Testis (tissue), 3 donors: ENCODE results near the gene EOGT. TPM values are rescaled to one million over a fixed set of nuclear protein-coding genes. Genes with fewer than 3 reads are reported as not detected.

Source experiments
- DNase-seq: peaks from one replicate; pipeline ENCODE4 v3.0.0-alpha.2; 2019
- H3K27ac ChIP-seq, 2 donors: fragments of 200-600 bp; sonication (generic); one replicate each; pipeline ENCODE4 v1.5.1; 2019
- H3K27me3 ChIP-seq: fragments of 200-600 bp; sonication (generic); one replicate; pipeline ENCODE4 v1.5.1; 2019
- H3K36me3 ChIP-seq: fragments of 200-600 bp; sonication (generic); one replicate; pipeline ENCODE4 v1.5.1; 2017; ENCODE audit warnings: low read depth; ENCODE audit errors: missing control alignments
- H3K4me1 ChIP-seq: fragments of 200-600 bp; sonication (generic); one replicate; pipeline ENCODE4 v1.5.1; 2019
- H3K4me3 ChIP-seq, 2 donors: fragments of 200-600 bp; sonication (generic); one replicate each; pipeline ENCODE4 v1.5.1; 2017 to 2019
- H3K9me3 ChIP-seq: fragments of 200-600 bp; sonication (generic); one replicate; pipeline ENCODE4 v1.5.1; 2017
- CTCF ChIP-seq, 3 experiments: fragments of 450-650 bp in 2 of 3; fragments of 200-600 bp in 1 of 3; sonication (generic) in 1 of 3; IDR thresholded peaks; one replicate each; pipeline ENCODE4 v1.5.1; 2016 to 2019; ENCODE audit warnings: antibody characterized with exemption in 3 of 3, mild to moderate bottlenecking in 2 of 3, moderate library complexity in 1 of 3
- POLR2A ChIP-seq: fragments of 450-650 bp; IDR thresholded peaks from one replicate; pipeline ENCODE4 v1.6.1; 2017; ENCODE audit warnings: antibody characterized with exemption, mild to moderate bottlenecking, moderate library complexity
- WGBS, 2 donors: methylation state at CpG; one replicate each; pipeline ENCODE4 v1.1.5; 2018; 5-methylcytosine and 5-hydroxymethylcytosine counted together
- intact Hi-C: fragments of 100-400 bp; cut with DNase I; formaldehyde crosslinking; loops from one replicate; pipeline ENCODE4 v1.15.1; 2023; ENCODE audit warnings: low total_unique reads
- polyA plus RNA-seq: library from polyadenylated mRNA; stranded (reverse); fragments of 350-450 nt; fragmentation: Illumina TruSeq; extraction: RNeasy Lipid Tissue Mini Kit (QIAGEN cat#74804); gene quantifications from one replicate; pipeline ENCODE4 v1.2.3, GENCODE V29; 2014; ENCODE audit warnings: low read depth, low replicate concordance; ENCODE audit not compliant: insufficient read depth
- total RNA-seq, 2 donors: library from RNA; depleted of rRNA; stranded (reverse); fragments of >200 nt; gene quantifications; one replicate each; pipeline ENCODE4 v1.2.3, GENCODE V29; 2016

EOGT gene
- total and polyA plus RNA-seq, 3 donors from 2014 or later, result 15.0 to 22.7 (median 16.6) TPM

GRCh38 chr3:68986496-68987208 lies 26.8 kb downstream of the EOGT start:
- H3K27ac ChIP-seq, result no peak overlapping the region

GRCh38 chr3:68985146-68985790 lies 28.2 kb downstream of the EOGT start:
- Histone ChIP-seq H3K27me3 (no peaks in the 10 kb centered on the region), H3K4me3 (no peak overlapping the region), H3K27ac (no peak overlapping the region), H3K9me3 (no peaks in the 10 kb centered on the region), H3K4me1 (no peaks in the 10 kb centered on the region), H3K36me3 (no peaks in the 10 kb centered on the region)
- no peak for DNase-seq
- intact Hi-C loops, result no loop called here
- WGBS, 2 donors, result 48 to 90% methylated on average over 2 to 3 of the region's 3 CpGs
- no peak for TF ChIP-seq CTCF (IDR thresholded peaks at IDR 0.05)
- no peak for TF ChIP-seq POLR2A

More at GRCh38 chr3:68986496-68987208, 26.8 kb downstream of the EOGT start:
- Histone ChIP-seq H3K4me3 (no peak overlapping the region), H3K27me3 (no peaks in the 10 kb centered on the region), H3K9me3 (no peaks in the 10 kb centered on the region), H3K4me1 (no peaks in the 10 kb centered on the region), H3K36me3 (no peaks in the 10 kb centered on the region)
- TF ChIP-seq POLR2A (no peak), CTCF (IDR thresholded peaks at IDR 0.05) (no peak)
- no peak for DNase-seq
- WGBS, 2 donors, result 92 to 96% methylated on average over 6 of the region's 6 CpGs
- intact Hi-C loops, result no loop called here

GRCh38 chr3:68984011-68984530 lies 29.4 kb downstream of the EOGT start:
- H3K36me3 ChIP-seq, result no peaks in the 10 kb centered on the region
- intact Hi-C loops, result no loop called here

GRCh38 chr3:68977486-68978167 lies 35.9 kb downstream of the EOGT start:
- H3K36me3 ChIP-seq, result no peaks in the 10 kb centered on the region

More at GRCh38 chr3:68984011-68984530, 29.4 kb downstream of the EOGT start:
- no peaks in the 10 kb centered on the region for H3K9me3 ChIP-seq
- 69 to 95% methylated on average over 5 of the region's 5 CpGs for WGBS, 2 donors
- no peaks in the 10 kb centered on the region for H3K27me3 ChIP-seq
- TF ChIP-seq CTCF (IDR thresholded peaks at IDR 0.05), result no peak
- TF ChIP-seq POLR2A, result no peak
- no peaks in the 10 kb centered on the region for H3K4me1 ChIP-seq
- H3K4me3 ChIP-seq, result no peak overlapping the region
- DNase-seq, result no peak
- H3K27ac ChIP-seq, result no peak overlapping the region

More at GRCh38 chr3:68977486-68978167, 35.9 kb downstream of the EOGT start:
- no peak overlapping the region for H3K4me3 ChIP-seq
- H3K27ac ChIP-seq, result no peak overlapping the region
- no peaks in the 10 kb centered on the region for H3K4me1 ChIP-seq
- TF ChIP-seq POLR2A, result no peak
- no peak for TF ChIP-seq CTCF (IDR thresholded peaks at IDR 0.05)
- H3K27me3 ChIP-seq, result no peaks in the 10 kb centered on the region
- H3K9me3 ChIP-seq, result no peaks in the 10 kb centered on the region
- intact Hi-C loops, result no loop called here
- no peak for DNase-seq
- 69 to 77% methylated on average over 8 of the region's 8 CpGs for WGBS, 2 donors
